Measurements from ENCODE around the gene HSPA2.
A peak's percentile ranks its signal among the peaks of the same experiment; 100 is the strongest.
"Not testable (repeated sequence)": the region's sequence is repeated elsewhere in the genome, so short reads cannot be mapped to it uniquely, and the experiment has no call there.

Gene HSPA2

GRCh38 chr14:64562436-64562835 lies 21.9 kb downstream of the HSPA2 start:
- DNase-seq: no peak

GRCh38 chr14:64563696-64564095 lies 23.2 kb downstream of the HSPA2 start:
- no peak for DNase-seq

- no peak for DNase-seq
These were observed 26.1 kb downstream of the HSPA2 start for GRCh38 chr14:64566651-64567122.

DNA sequence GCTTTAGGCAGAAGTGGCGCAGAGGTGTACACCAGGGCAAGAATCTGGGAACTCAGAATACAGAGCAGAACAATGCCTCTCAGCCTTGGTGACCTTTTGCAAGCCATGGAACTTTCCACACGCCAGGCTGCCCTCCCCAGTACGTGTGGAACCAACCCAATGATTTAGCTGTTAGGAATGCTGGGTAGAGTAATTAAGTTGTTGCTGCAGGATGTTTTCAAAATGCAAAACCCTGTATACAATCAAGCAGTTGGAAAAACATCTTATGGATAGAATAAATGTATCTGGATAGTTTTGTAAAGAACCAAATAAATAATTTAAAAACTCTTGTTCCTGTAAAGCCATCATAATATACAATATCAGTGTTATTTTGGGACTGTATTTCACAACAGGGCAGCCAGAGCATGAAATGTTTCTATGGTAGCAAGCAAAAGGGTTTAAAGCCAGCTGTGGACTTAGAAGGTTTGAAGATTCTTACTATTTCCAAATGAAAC lies 28.6 kb downstream of the HSPA2 start:
- DNase-seq: peak; percentile 56

DNA sequence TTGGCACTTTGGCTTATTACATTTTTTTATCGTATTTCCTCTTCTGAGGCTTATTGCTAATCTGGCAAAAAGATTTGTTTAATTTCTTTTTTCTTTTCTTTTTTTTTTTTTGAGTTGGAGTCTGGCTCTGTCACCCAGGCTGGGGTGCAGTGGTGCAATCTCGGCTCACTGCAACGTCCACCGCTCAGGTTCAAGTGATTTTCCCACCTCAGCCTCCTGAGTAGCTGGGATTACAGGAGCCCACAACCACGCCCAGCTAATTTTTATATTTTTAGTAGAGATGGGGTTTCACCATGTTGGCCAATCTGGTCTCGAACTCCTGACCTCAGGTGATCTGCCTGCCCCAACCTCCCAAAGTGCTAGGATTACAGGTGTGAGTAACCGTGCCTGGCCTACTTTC lies 29.1 kb downstream of the HSPA2 start:
- not testable (repeated sequence) for DNase-seq

- no peak for DNase-seq
These were observed 32.0 kb downstream of the HSPA2 start for GRCh38 chr14:64572386-64573104.

- no peak for DNase-seq
These were observed 32.6 kb downstream of the HSPA2 start for GRCh38 chr14:64573109-64573508.

DNA sequence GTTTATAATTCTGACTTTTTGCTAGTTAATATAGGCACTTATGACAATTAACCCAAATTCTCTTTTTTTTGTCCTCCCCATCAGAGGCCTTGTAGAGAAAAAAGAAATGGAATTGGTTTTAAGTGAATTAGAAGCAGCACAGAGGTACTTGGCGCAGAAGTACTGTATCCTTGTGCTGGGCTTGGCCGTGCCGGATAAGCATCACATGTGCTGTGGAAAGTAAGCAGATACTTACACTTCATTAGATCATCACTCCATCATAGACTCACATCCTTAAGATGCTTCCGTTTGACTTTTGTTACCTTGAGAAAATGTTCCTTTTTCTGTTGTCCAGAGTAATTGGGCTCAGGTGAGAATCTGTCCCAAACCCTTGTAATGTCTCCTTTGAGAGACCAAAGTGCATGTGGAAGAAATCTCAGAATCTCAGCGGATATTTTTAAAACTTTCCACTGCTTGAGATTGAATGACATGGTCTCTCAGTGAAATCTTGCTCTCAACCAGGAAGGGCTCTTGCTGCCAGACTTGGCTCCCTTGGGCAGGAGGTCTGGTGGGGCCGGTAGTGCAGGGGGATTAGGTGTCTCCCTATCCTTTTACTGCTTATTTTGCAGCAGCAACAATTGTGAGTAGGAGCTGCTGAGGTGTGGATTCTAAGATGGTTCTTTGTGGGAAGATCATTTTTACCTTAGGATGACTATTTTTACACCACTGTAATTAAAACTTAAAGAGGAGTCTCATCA lies 34.0 kb downstream of the HSPA2 start:
- DNase-seq: no peak

DNA sequence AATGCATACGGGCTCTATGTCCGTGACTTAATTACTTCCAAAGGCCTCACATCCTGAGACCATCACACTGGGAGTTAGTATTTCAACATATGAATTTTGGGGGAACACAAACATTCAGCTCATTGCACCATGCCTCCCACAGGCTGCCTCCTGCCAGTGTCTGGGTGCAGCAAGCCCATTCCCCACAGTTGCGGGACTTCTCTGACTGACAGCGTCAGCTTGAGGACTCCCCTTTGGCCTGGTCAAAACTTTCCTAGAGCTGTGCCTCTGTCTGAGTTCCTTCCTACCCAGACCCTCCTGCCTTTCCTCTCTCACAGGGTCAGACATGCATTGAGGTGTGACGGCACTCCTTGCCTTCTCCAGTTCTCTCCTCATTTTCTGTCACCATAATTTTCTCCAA lies 36.7 kb downstream of the HSPA2 start:
- DNase-seq: no peak

DNA sequence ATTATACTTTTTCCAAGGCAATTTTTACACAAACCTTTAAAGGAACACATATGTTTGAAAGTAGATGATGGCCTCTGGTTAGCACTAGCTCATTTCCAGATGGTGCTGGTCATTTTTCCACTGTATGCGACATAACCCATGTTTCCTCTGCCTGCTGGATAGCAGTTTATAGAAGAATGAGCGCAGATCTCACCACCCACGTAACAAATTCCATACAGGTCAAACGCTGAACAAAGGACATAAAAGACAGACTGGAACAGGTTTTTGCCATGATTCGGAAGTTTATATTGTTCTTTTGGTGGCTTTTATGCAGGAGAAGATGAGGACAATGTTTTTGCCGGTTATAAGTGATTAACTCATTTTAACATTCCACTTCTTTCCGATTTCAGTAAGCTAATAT lies 39.9 kb downstream of the HSPA2 start:
- DNase-seq: no peak

- no peak for DNase-seq
These were observed 40.8 kb downstream of the HSPA2 start for GRCh38 chr14:64581363-64581762.

DNA sequence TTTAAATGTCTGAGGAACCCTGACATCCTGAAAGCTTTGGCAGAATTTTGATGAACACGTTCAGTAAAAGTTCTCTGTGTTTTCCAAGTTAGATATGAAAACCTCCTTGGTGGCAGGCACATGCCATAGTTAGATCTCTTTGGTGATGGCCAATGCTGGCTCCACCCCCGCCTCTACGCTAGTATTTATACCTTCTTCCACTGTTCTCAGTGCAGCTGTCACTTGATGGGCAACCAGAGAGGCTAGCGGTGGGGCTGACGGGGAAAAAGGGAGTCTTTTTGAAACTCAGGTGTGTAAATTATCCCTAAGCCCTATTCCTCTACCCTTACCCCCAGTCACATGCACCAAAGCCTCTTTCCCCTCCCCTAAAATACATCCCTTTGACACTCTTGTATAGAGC lies 41.3 kb downstream of the HSPA2 start:
- no peak for DNase-seq

DNA sequence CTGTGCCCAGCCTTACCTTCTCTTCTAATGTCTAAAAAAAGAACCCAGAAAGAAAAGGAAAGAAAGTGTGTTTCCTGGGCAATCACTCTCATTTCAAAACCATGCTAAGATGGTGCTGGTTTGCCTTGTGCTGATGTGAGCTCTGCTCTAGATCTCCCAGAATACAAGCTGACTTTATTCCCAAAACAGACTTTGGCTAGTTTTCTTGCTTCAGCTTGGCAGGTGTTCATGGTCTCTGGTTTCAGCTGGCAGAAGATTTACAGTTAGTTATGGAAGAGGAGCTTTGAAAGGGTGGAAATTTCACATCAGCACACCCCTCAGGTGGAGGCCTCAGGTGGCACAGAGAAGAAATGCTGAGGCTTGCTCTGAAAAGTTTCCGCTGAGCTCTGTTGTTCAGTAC lies 43.6 kb downstream of the HSPA2 start:
- DNase-seq: no peak

DNA sequence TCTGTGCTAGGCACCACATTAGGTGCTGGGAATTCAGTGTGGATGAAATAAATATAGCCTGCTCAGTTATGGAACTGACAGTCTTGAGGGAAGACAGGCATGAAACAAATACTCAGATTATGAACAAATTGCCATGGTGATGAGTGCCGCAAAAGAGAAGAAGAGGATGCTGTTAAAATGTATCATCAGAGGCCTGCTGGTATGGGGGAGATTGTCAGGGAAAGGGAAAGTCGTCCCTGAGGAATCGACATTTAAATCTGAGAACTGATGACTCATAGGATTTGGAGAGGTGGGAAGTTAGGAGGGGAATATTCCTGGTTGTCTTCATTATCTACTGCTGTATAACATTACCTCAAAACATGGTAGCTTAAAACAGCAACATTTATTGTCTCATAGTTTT lies 51.3 kb downstream of the HSPA2 start:
- DNase-seq: peak; percentile 77

All from fibroblast of skin of right quadriceps (primary cell).